OCI-M2 (cell line): ENCODE measurements around the gene SFXN1.
"Not testable (repeated sequence)": the region's sequence is repeated elsewhere in the genome, so short reads cannot be mapped to it uniquely, and the experiment has no call there.

Source experiments
- DNase-seq: peaks from one replicate; lab custom pipeline; 2025; ENCODE audit not compliant: unreplicated experiment; lab: John Stamatoyannopoulos, UW

The SFXN1 gene

GRCh38 chr5:175493726-175494125, 15.4 kb downstream of the SFXN1 start:
- no peak for DNase-seq

- DNase-seq = no peak
Measured at GRCh38 chr5:175494264-175495183, 16.2 kb downstream of the SFXN1 start.

GRCh38 chr5:175501759-175502158, 23.4 kb downstream of the SFXN1 start:
- DNase-seq = no peak

- DNase-seq = not testable (repeated sequence)
Measured at GRCh38 chr5:175507671-175508070, 29.3 kb downstream of the SFXN1 start.

- DNase-seq = no peak
Measured at GRCh38 chr5:175508896-175509295, 30.5 kb downstream of the SFXN1 start.

- no peak for DNase-seq
Measured at GRCh38 chr5:175513297-175513696, 34.9 kb downstream of the SFXN1 start.

GRCh38 chr5:175513726-175514125, 35.4 kb downstream of the SFXN1 start:
- DNase-seq = no peak

- DNase-seq = no peak
Measured at GRCh38 chr5:175516933-175517823, 38.8 kb downstream of the SFXN1 start.

GRCh38 chr5:175517824-175518450, 39.6 kb downstream of the SFXN1 start:
- no peak for DNase-seq

GRCh38 chr5:175519006-175519405, 40.6 kb downstream of the SFXN1 start:
- DNase-seq = no peak

GRCh38 chr5:175520321-175520720, 42.0 kb downstream of the SFXN1 start:
- DNase-seq = no peak

GRCh38 chr5:175520873-175521272, 42.5 kb downstream of the SFXN1 start:
- no peak for DNase-seq

GRCh38 chr5:175521313-175521833, 43.0 kb downstream of the SFXN1 start:
- DNase-seq = no peak

- DNase-seq = no peak
Measured at GRCh38 chr5:175523292-175523691, 44.9 kb downstream of the SFXN1 start.

- DNase-seq = no peak
Measured at GRCh38 chr5:175524211-175524610, 45.9 kb downstream of the SFXN1 start.

- no peak for DNase-seq
Measured at GRCh38 chr5:175526691-175527090, 48.3 kb downstream of the SFXN1 start.

GRCh38 chr5:175531361-175531760, 53.0 kb downstream of the SFXN1 start:
- DNase-seq = no peak

GRCh38 chr5:175534070-175534932, 55.9 kb downstream of the SFXN1 start:
- no peak for DNase-seq

- DNase-seq = not testable (repeated sequence)
Measured at GRCh38 chr5:175535331-175535730, 57.0 kb downstream of the SFXN1 start.

GRCh38 chr5:175535796-175536195, 57.4 kb downstream of the SFXN1 start:
- DNase-seq = no peak
